Fibroblast of skin of left quadriceps (primary cell): Measurements from ENCODE around the gene FAM76B.

Experiments
- DNase-seq, 2 experiments: peaks; one replicate each; pipeline ENCODE4 v3.0.0-alpha.2; 2013; ENCODE audit warnings: low read depth in 2 of 2

FAM76B gene

GRCh38 chr11:95732930-95733602 is 56.5 kb downstream of the FAM76B start:
- DNase-seq: no peak

GRCh38 chr11:95729462-95729861 is 60.1 kb downstream of the FAM76B start:
- no peak for DNase-seq

GRCh38 chr11:95728790-95729189 is 60.8 kb downstream of the FAM76B start:
- no peak for DNase-seq

GRCh38 chr11:95728094-95728493 is 61.5 kb downstream of the FAM76B start:
- DNase-seq: no peak

GRCh38 chr11:95727620-95728019 is 62.0 kb downstream of the FAM76B start:
- no peak for DNase-seq

- no peak for DNase-seq
Measured at GRCh38 chr11:95727111-95727510, 62.5 kb downstream of the FAM76B start.

- DNase-seq: no peak
Measured at GRCh38 chr11:95725196-95725595, 64.4 kb downstream of the FAM76B start.

- DNase-seq: no peak
Measured at GRCh38 chr11:95723361-95723942, 66.1 kb downstream of the FAM76B start.

GRCh38 chr11:95720195-95720594 is 69.4 kb downstream of the FAM76B start:
- no peak for DNase-seq
